Mucosa of stomach (tissue), 1 donor: ENCODE results near the gene ZNF616.
A peak's percentile ranks its signal among the peaks of the same experiment; 100 is the strongest.
"Not testable (repeated sequence)": the region's sequence is repeated elsewhere in the genome, so short reads cannot be mapped to it uniquely, and the experiment has no call there.

Experiments
- H3K27me3 ChIP-seq: one replicate; pipeline ENCODE4 v1.7.0; 2013; ENCODE audit warnings: mild to moderate bottlenecking, low read length; ENCODE audit not compliant: control insufficient read depth, insufficient read depth
- H3K36me3 ChIP-seq: one replicate; pipeline ENCODE4 v1.7.0; 2013; ENCODE audit warnings: low read length; ENCODE audit not compliant: control insufficient read depth, insufficient read depth
- H3K4me1 ChIP-seq: one replicate; pipeline ENCODE4 v1.7.0; 2013; ENCODE audit warnings: mild to moderate bottlenecking, low read length; ENCODE audit not compliant: control insufficient read depth, insufficient read depth
- H3K4me3 ChIP-seq: one replicate; pipeline ENCODE4 v1.7.0; 2013; ENCODE audit warnings: low read length
- H3K9ac ChIP-seq: one replicate; pipeline ENCODE4 v1.7.0; 2013; ENCODE audit warnings: mild to moderate bottlenecking, low read length, moderate library complexity
- H3K9me3 ChIP-seq: one replicate; pipeline ENCODE4 v1.7.0; 2013; ENCODE audit warnings: mild to moderate bottlenecking, low read length, moderate library complexity; ENCODE audit not compliant: control insufficient read depth
- donor health status: Pancreatic carcinoma.

ZNF616 gene

DNA sequence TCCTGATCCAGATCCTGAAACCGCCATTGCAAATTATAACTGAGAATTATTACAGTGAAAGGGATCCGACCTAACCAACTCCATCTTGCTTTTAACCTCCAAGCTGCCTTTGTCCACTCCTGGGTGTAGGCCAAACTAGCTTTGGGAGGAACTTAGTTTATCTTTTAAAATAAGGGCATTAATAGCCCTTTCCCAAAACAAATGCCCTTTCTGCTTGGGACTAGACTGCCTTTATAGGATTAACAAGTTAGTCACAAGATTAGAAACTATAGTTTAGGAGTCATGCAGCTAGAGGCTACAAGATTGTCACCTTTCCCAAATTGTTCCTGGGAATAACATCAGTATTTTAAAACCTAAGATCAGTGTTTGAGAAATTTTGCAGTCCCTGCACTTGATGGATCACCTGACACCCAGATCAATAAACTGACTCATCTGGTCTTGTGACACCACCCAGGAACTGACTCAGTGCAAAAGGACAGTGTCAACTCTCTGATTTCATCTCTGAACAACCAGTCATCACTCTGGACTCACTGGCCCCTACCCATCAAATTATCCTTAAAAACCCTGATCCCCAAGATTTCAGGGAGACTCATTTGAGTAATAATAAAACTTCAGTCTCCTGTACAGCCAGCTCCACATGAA is 40.1 kb downstream of the ZNF616 start:
- Histone ChIP-seq H3K4me1 (peaks cover 3% of the 10 kb centered on the region), H3K9ac (no peak overlapping the region), H3K9me3 (no peaks in the 10 kb centered on the region), H3K27me3 (no peaks in the 10 kb centered on the region), H3K36me3 (no peaks in the 10 kb centered on the region), H3K4me3 (no peak overlapping the region)

- H3K36me3 ChIP-seq, H3K9me3 ChIP-seq, H3K4me3 ChIP-seq: not testable (repeated sequence)
Measured at GRCh38 chr19:52096416-52096815, 43.3 kb downstream of the ZNF616 start.

DNA sequence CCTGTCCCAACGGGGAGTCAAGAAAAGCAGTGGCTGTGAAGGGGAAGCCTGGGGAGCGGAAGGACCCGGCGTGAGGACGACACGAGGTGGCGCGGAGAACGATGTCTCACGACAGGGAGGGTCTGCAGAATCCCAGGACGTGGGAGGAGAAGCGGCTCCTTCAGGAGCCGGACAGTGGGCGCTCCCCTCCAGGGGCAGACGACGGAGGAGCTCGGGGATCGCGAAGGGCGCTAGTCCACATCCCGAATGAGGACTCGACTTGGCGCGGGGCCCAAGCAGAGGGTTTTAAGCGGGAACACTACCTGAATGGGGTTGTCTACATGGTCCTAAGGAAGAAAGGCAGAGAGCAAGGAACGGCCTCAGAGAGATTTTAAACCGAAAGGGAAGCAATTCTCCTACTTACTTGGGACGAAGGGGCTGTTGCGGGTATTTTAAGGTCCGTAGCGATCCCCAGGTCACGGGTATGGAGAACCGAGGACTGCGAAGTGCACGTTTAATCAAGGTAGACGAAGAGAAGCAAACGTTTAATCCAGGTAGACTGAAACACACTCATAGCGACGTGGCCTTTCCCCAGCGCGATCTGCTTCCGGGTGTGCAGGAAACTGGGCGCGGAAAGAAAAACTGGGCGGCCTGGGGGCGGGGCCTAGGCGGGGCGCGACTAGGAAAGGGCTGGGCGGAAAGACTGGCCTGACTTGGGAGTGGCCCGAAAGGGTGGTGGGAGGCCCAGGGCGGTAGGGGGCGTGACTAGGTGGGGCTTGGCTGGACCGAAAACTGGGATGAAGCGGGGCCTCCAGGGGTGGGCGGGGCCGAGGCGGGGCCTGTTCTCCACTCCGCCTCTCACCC is 44.3 kb downstream of the ZNF616 start, which contains the start of gene ZNF841:
TSS of gene ZNF841 (minus strand) at position 594 of the 843 bp plus-strand sequence. CDS start 10,964 bp downstream, outside the sequence.
- H3K4me1 ChIP-seq, result peaks cover 8% of the 10 kb centered on the region
- H3K4me3 ChIP-seq, result peak within 1 kb of the TSS; percentile 78
- H3K36me3 ChIP-seq, result no peaks in the 10 kb centered on the region
- no peaks in the 10 kb centered on the region for H3K9me3 ChIP-seq
- H3K27me3 ChIP-seq, result no peaks in the 10 kb centered on the region
- H3K9ac ChIP-seq, result peak within 1 kb of the TSS; percentile 91

More at GRCh38 chr19:52096416-52096815, 43.3 kb downstream of the ZNF616 start:
- not testable (repeated sequence) for H3K27me3 ChIP-seq, H3K4me1 ChIP-seq, H3K9ac ChIP-seq

- peaks cover 8% of the 10 kb centered on the region for H3K4me1 ChIP-seq
- no peaks in the 10 kb centered on the region for H3K9me3 ChIP-seq
- peak overlapping the region; percentile 91 for H3K9ac ChIP-seq
- no peaks in the 10 kb centered on the region for H3K27me3 ChIP-seq
- peak overlapping the region; percentile 78 for H3K4me3 ChIP-seq
- H3K36me3 ChIP-seq, result no peaks in the 10 kb centered on the region
Measured at GRCh38 chr19:52094526-52095130, 45.1 kb downstream of the ZNF616 start.

GRCh38 chr19:52086481-52086880 is 53.3 kb downstream of the ZNF616 start:
- Histone ChIP-seq H3K9me3 (peaks cover 4% of the 10 kb centered on the region), H3K4me3 (no peak overlapping the region), H3K4me1 (no peaks in the 10 kb centered on the region), H3K27me3 (no peaks in the 10 kb centered on the region), H3K9ac (no peak overlapping the region), H3K36me3 (no peaks in the 10 kb centered on the region)

- Histone ChIP-seq H3K9ac (no peak overlapping the region), H3K4me3 (no peak overlapping the region), H3K9me3 (peaks cover 48% of the 10 kb centered on the region), H3K36me3 (peaks cover 28% of the 10 kb centered on the region), H3K27me3 (no peaks in the 10 kb centered on the region), H3K4me1 (no peaks in the 10 kb centered on the region)
Measured at GRCh38 chr19:52070496-52070895, 69.2 kb downstream of the ZNF616 start.

DNA sequence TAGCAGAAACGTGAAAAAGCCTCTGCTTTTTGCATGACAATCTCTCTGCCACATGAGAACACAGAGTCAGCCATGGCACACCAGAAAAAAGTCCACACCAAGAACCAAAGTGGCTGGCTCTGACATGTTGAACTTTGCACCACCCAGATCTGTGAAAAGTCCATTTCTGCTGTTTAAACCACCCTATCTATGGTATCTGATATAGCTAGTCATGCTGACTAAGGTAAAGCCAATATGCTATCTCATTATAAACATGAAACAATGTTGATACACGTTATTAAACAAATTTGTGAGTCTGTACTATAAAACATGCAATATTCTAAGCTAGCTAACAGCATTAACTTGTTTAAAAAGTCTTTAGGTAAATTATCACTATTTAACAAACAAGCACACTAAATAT is 70.1 kb downstream of the ZNF616 start:
- H3K4me3 ChIP-seq, result no peak overlapping the region
- no peaks in the 10 kb centered on the region for H3K4me1 ChIP-seq
- no peaks in the 10 kb centered on the region for H3K27me3 ChIP-seq
- H3K9me3 ChIP-seq, result peaks cover 41% of the 10 kb centered on the region
- peaks cover 27% of the 10 kb centered on the region for H3K36me3 ChIP-seq
- H3K9ac ChIP-seq, result no peak overlapping the region

GRCh38 chr19:52066258-52066863 is 73.4 kb downstream of the ZNF616 start:
- Histone ChIP-seq H3K4me3 (peak overlapping the region; percentile 4), H3K9me3 (peaks cover 48% of the 10 kb centered on the region), H3K9ac (no peak overlapping the region), H3K27me3 (no peaks in the 10 kb centered on the region), H3K36me3 (peaks cover 27% of the 10 kb centered on the region), H3K4me1 (no peaks in the 10 kb centered on the region)

DNA sequence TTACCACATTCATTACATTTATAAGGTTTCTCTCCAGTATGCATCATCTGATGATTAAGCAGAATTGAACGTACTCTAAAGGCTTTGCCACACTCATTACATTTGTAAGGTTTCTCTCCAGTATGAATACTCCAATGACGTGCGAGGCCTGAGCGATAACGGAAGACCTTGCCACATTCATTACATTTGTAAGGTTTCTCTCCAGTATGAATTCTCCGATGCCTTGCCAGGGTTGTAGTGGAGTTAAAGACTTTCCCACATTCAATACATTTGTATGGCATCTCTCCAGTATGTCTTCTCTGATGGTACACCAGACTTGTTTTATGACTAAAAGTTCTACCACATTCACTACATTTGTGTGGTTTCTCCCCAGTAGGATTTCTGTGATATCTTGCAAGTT is 74.3 kb downstream of the ZNF616 start:
- H3K27me3 ChIP-seq, result no peaks in the 10 kb centered on the region
- H3K4me1 ChIP-seq, result no peaks in the 10 kb centered on the region
- no peak overlapping the region for H3K4me3 ChIP-seq
- H3K9me3 ChIP-seq, result peaks cover 55% of the 10 kb centered on the region
- no peak overlapping the region for H3K9ac ChIP-seq
- H3K36me3 ChIP-seq, result peaks cover 23% of the 10 kb centered on the region
